Activated CD8-positive, alpha-beta memory T cell treated with anti-CD3 and anti-CD28 coated beads, Interleukin-2, amount 50 U/mL, for 48 hours (primary cell): Measurements from ENCODE around the gene GNPTAB.
"Not testable (repeated sequence)": the region's sequence is repeated elsewhere in the genome, so short reads cannot be mapped to it uniquely, and the experiment has no call there.

Experiments used
- DNase-seq: peaks from one replicate; pipeline ENCODE4 v3.0.0-alpha.2; 2020

GNPTAB gene

DNA sequence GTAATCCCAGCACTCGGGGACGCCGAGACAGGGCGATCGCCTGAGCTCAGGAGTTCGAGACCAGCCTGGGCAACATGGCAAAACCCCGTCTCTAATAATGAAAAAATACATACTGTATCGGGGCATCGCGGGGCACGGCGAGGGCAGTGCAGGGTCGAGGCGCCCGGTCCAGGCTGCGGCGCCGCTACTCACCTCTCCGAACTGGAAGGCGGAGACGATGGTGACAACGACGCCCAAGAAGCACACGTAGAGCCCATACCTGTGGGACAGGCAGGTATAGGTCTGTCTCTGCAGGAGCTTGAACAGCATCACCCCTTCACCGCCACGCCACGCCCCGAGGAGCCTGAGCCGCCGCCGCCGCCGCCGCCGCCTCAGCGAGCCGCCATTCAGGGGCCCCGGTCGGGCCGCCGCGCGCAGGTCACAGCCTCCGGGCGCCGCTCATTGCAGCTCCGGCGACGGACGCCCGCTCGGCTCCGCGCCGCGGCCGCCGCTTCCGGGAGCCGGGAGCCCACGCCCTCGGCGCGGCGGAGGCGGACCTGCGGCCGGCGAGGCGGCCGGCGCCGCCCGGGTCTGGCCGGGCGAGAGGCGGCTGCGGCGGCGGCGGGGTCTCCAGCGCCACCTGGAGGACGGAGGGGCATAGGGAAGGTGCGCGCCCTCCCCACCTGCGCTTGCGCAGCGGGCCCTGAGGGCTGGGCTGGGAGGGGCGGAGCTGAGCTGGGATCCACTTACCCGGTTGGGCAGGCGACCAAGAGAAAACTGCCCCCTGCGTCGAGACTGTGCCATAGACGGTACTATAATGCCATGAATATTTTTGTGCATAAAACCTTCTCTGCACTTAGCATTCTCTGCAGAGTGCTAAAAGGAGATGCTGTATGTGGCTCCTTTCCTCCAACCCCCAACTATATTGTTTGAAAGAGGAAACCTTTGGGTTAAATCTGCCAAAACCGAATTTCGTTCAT lies at the start of gene GNPTAB:
Gene GNPTAB, minus strand, starts transcription at position 593 of the 959 bp plus-strand sequence. Its CDS starts 284 bp downstream, at position 309.
- peak; percentile 97 for DNase-seq

DNA sequence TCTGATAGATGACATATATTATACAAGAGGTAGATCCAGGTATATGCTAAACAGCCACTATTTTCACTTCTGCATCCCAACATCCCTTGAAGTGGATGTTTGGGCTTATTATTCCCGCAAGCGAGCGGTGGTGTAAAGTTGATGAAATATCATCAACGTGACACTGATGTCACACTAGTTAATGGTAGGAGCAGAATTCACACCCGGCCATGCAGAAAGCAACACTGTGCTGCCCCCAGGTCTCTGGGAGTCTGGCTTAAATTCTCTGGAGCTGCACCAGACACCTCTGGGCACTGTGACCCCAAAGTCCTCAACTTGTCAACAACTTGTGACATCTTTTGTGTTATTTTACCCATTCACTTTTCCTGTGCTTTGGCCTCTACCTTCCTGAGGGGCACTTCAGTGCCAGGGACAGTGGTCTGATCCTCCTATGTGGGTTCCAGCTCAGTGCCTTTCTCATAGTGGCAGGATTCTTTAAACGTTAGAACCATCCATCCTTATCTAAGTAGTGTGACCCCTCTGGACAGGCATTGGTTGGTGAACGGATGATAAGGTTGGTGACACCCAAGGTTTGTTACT lies 47.6 kb upstream of the GNPTAB start:
- no peak for DNase-seq

DNA sequence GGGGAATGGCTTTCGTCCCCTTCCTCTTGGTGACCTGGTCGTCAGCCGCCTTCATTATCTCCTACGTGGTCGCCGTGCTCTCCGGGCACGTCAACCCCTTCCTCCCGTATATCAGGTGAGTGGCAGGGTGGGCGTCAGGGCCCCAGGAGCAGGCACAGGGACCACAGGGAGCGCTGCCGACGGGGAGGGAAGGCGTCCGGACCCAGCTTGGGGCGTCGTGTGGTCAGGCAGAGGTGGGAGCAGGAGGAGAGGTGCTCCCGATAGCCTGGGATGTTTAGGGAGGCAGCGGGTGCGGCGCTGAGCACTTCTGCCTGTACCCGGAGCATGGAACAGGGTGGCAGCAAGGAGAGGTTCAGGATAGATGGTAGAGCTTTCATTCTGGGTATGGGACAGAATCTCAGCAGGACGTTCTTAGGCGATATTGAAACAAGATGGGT lies 47.1 kb upstream of the GNPTAB start:
- no peak for DNase-seq

DNA sequence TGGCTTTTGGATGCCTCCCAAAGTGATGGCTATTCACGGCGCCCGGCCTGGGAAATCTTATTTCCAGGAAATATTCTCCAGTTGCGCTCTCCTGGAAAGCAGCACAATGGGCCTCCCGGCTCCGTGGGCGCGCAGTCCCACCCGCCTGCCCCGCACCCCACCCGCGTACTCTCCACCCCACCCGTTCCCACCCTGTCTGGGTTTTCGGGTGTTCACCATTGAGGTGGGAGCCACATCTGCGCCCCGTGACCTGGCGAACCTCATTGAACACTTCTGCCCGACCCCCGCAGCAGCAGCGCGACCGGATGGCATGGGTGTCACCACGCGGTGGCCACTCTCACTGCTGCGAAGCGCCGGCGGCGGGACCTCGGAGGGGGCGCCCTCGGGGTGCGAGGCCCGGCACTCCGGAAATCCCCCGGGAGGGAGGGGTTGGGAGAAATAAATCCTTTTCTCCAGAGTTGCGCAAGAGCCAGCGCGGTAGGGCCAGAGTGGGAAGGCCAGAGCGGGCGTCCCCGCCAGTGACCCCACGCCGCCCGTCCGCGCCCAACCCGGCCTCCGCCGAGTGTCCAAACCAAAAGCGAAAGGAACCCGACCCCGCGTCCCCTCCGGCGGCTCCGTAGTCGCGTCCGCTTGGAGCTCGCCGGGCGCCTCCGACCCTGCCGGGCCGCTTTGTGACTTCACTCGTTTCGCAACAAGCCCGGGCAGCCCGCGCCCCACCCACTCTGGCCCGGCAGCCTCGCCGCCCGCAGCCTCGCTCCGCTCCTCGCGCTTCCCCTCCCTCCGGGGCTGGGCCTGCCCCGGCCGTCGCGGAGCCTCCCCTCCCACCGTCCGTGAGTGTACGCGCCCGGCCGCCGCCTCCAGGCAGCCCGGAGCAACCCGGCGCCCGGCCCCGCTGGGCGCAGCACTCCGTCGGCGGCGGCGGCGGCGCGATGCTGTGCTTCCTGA lies 46.4 kb upstream of the GNPTAB start, which contains the start of gene DRAM1:
Gene DRAM1, plus strand, starts transcription at position 720 of the 945 bp plus-strand sequence. Its CDS starts 210 bp downstream, at position 930.
- peak; percentile 87 for DNase-seq

DNA sequence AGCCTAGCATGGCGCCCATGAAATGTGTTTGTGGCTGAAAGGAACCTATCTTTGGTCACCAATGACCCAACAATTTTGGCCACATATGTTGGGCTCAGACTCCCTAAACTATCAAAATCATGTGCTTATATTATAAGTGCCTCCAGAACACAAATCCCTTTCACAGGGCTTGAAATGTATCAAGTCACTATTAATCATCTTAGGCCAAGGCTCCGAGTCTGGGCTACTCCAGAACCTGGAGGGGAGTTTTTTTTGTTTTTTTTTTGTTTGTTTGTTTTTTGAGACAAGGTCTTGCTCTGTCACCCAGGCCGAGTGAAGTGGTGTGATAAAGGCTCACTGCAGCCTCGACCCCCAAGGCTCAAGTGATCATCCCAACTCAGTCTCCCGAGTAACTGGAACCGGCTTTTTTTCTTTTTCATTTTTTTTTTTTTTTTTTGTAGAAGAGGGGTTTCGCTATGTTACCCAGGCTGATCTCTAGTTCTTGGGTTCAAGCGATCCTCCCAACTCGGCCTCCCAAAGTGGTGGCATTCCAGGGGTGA lies 45.6 kb upstream of the GNPTAB start:
- no peak for DNase-seq

DNA sequence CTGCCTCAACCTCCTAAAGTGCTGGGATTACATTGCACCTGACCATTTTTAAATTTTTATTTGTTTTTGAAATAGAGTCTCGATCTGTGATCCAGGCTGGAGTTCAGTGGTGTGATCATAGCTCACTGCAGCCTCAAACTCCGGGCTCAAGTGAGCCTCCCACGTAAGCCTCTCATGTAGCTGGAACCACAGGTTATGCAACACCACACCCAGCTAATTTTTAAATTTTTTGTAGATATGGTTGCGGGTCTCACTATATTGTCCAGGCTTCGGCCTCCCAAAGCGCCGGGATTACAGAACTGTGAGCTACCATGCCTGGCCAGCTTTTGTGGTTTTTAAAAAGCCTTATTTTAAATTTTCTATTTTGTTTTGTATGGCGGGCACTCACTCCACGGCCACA lies 44.4 kb upstream of the GNPTAB start:
- DNase-seq, result no peak

DNA sequence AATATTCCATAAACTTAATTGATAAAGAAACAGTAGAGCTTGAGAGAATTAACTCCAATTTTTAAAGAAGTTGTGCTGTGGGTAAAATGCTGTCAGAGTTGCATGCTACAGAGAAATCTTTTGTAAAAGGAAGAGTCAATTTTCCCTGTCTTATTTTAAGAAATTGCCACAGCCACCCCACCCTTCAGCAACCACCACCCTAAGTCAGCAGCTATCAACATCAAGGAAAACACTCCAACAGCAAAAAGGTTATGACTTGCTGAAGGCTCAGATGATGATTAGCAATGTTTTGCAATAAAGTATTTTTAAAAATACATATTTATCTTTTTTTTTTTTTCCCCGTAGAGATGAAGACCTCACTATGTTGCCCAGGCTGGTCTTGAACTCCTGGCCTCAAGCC lies 40.2 kb upstream of the GNPTAB start:
- no peak for DNase-seq

DNA sequence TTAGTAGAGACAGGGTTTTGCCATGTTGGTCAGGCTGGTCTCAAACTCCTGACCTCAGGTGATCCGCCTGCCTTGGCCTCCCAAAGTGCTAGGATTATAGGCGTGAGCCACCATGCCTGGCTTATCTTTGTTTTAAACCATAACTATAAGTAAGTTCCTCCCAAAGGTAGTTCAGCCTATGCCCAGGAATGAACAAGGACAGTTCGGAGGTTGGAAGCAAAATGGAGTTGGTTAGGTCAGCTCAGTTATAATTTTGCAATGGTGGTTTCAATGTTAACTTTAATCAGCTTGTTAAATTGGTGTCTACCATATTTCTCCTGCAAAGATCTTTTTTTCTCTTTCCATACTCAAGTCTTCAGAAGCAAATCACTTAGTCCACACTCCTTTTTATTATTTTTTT lies 36.9 kb upstream of the GNPTAB start:
- not testable (repeated sequence) for DNase-seq

DNA sequence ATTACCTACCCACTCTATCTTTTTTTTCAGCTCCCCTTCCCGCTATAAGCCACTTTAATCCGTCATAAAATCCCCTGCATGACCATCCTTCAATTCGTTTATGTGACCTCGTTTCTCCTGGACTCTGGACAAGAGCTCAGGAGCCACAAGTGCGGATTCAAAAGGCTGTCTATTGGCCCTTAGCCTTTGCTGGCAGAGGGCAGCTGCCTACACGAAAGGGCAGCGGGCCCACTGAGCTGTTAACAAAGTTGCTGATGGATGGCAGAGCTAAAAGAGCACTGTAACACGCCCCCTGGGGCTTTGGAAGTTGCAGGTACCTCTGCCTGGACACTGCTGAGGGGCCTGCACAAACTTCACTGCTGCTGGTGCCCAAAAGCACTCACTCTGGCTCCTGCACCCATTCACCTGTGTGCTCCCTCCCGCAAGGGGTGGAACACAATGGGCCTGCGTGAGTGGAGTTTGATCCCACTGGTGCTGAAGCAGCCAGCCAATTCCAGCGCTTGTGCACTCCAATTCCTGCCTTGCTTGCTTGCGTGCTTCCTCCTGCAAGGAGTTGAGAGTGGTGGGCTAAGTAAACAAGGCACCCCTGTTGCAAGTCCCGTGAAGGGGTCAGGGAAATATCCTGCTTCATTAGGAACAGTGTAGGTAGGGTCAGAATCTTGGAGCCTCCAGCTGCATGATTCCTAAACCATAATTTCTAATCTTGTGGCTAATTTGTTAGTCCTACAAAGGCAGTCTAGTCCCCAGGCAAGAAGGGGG lies 36.0 kb upstream of the GNPTAB start:
- no peak for DNase-seq

DNA sequence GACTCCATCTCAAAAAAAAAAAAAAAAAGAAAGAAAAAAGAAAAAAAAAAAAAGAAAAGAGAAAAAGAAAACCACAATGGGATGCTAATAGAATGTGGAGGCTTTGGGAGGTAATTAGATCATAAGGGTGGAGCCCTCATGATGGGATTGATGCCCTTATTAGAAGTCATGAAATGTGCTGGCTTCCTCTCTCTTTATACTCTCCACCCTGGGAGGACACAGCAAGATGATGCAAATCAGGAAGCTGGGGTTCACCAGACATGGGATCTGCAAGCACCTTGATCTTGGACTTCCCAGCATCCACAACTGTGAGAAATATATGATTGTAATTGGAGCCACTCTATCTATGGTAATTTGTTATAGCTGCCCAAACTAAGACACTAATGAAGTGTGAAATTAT lies 33.2 kb upstream of the GNPTAB start:
- DNase-seq, result no peak

DNA sequence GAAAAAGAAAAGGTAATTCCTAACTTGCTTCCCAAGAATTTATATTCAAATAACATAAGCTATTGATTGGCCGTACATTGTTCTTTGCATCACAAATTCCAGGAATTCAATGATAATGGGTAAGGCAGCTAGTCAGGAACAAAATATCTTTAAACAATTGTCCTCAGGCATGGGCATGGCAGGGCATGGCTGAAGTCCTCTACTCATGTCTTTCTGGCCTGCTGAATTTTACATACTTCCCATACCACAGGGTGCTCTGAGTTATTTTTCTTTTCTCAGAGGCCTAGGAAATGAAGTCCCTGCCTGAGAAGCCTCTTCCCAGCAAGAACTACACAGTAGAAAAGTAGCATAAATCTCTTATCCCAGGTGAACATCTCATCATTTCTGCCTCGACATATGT lies 31.5 kb upstream of the GNPTAB start:
- no peak for DNase-seq

DNA sequence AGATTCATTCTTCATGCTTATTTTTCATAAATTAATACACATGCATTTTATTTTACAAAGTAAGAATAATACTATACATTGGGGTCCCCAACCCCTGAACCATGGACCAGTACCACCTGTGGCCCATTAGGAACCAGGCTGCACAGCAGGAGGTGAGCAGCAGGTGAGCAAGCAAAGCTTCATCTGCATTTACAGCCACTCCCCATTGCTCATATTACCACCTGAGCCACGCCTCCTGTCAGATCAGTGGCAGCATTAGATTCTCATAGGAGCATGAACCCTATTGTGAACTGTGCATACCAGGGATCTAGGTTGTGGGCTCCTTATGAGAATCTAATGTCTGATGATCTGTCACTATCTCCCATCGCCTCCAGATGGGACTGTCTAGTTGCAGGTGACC lies 30.9 kb upstream of the GNPTAB start:
- DNase-seq, result not testable (repeated sequence)

DNA sequence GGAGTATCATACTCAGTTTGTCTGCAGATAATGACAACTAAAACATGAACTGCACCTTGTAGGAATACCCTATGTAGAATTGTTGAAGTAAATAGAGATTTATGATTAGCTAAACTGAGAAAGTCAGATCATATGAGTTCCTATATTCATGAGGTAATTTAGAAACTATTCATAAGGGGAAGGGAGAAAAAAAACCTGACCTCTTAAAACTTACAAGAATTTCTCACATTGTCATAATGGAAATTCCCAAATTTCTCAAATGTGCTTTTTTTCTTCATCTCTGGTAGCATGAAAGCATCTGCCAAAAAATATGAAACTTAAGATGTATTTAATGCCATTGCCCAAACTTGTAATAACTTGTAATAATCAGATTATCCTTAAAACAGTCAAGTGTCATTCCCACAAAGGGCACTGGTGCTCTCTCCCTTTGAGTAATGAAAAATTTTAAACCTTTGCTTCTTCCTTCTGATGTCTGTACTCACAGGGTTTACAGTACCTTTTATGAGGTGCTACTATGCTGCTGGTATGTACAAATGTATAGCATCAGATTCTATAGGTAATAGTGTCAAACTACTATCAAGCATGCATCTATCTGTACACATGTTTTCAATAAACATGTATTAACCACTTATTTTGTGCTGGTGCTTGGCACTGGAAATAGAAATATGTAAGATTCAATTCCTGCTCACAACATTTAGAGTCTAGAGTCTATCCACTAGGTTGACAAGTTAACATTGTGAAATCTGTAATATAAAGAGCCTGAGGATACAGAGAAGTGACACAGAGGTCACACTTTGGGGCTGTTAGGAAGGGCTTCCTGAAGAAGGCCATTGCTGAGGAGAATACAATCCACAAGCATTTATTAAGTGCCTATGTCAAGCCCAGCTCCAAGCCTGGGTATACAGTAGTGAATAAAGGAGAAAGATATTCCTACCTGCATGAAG lies 29.2 kb upstream of the GNPTAB start:
- DNase-seq, result no peak

DNA sequence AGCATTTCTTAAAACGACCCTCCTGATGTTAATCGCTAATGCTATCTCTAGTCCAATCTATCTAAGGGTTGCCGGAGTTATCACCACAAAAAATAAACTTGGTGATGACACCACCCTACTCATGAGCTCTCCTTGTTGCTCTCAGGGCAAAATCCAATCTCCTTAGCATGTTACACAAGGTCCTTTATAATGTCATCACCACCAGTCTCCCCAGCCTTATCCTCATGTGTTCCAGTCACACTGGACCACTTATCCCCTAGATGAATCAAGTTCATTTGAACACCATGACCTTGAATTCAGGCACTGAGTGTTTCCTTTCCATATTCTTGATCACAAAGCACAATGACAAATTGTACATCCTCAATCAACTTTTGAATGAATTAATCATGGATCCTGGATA lies 27.6 kb upstream of the GNPTAB start:
- no peak for DNase-seq

DNA sequence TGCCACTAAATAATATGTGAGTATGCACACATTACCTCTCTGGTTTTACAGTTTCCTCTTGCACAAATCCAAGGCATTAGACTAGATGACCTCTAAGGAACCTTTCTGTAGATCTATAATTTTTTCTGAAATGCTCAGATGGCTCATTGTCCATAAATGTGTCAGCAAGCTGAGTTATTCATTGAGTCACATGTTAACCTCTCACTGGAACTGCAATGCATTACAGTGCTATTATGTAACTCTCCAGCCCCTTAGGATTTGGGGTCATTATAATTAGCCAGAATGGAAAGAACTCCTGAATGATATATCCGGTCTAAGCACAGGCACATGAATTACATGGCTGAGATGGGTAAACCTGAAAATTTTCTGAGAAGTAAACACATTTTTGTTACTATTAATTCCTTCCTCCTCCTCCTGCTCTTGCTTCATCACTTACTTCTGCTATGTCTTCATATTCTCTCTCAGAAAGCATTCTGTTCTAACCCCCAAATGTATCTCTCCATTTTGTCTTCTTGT lies 26.3 kb upstream of the GNPTAB start:
- DNase-seq, result no peak

DNA sequence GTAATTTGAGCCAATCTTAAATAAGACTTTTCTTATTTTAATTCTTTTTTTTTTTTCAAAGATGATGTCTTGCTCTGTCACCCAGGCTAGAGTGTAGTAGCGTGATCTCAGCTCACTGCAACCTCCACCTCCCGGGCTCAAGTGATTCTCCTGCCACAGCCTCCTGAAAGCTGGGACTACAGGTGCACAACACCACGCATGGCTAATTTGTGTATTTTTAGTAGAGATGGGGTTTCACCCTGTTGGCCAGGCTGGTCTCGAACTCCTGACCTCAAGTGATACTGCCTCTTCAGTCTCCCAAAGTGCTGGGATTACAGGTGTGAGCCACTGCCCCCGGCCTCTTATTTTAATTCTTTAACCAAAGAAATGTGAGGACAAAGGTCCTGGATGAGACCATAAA lies 25.9 kb upstream of the GNPTAB start:
- DNase-seq, result not testable (repeated sequence)

DNA sequence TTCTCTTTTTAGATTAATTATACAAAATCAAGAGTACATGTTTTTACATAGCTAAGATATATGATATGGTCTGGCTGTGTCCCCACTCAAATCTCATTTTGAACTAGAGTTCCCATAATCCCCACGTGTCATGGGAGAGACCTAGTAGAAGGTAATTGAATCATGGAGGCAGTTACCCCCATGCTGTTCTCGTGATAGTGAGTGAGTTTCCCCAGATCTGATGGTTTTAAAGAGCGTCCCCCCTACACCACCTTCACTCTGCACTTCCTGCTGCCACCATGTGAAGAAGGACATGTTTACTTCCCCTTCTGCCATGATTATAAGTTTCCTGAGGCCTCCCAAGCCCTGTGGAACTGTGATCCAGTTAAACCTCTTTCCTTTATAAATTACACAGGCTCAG lies 25.2 kb upstream of the GNPTAB start:
- no peak for DNase-seq

DNA sequence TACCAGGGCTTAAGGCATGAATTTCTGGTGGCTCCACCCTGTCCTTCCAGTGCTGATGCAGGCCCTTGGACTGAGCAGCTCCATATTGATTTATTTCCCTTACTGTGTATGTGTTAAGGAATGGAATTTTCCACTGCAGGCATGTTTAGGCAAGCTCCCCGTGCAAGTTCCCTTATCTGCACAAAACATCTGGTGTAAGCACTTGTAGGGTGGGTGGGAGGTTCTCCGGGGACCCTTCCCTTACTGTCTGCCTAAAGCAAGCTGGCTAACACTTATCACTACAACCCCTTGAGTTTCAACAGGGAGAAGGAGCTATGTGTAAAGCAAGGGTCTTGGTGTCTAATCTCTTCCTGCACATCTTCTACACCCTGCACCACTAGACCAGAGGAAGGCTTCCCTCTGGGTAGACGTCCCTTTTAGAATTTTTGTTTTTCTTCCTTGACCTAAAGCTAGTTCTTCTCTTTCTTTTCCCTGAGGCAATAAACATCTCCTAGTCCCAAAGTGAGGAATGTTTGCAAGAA lies 24.7 kb upstream of the GNPTAB start:
- no peak for DNase-seq

DNA sequence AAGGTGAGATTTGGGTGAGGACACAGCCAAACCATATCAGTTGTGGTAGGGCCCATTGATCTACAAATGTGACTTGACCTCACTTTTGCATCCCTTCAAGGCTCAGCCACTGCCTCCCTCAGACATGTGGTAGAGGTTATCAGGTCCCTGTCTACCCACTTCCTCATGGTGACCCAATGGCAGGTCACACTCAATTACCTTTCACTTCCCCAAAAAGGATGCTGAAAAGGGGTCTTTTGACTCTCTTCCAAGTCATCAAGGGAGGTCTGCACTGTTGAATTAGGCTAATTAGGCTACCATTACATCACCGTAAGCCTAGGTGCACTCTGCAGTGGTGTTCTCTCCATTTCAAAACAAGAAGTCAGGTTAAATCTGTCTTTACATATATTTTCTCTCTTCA lies 24.0 kb upstream of the GNPTAB start:
- DNase-seq, result no peak

DNA sequence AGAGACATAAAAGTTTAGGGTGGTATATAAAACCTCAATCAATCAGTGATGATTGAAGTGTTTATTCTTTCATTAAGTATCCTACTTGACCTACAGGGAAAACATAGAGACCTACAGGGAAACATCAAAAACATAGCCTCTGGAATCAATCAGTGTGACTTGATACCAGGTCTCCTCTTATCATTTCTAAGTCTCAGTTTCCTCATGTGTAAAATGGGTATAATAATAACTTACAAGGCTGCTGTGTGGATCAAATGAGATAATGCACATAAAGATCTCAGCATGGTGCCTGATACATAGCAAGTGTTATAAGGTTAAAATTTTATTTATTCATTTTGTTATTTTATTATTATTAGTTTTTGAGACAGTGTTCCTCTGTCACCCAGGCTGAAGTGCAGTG lies 22.2 kb upstream of the GNPTAB start:
- DNase-seq, result no peak
